GM21528 (cell line): ENCODE measurements around the gene GOLGA8T.
"Not testable (repeated sequence)": the region's sequence is repeated elsewhere in the genome, so short reads cannot be mapped to it uniquely, and the experiment has no call there.

Experiments used
- ATAC-seq: cut with Tn5 transposase; IDR thresholded peaks from one replicate; pipeline ENCODE4 v1.9.1; 2021; ENCODE audit warnings: mild to moderate bottlenecking, moderate library complexity; ENCODE audit not compliant: unreplicated experiment, low FRiP score

The GOLGA8T gene

GRCh38 chr15:30191143-30191542, 56.3 kb downstream of the GOLGA8T start:
- not testable (repeated sequence) for ATAC-seq

DNA sequence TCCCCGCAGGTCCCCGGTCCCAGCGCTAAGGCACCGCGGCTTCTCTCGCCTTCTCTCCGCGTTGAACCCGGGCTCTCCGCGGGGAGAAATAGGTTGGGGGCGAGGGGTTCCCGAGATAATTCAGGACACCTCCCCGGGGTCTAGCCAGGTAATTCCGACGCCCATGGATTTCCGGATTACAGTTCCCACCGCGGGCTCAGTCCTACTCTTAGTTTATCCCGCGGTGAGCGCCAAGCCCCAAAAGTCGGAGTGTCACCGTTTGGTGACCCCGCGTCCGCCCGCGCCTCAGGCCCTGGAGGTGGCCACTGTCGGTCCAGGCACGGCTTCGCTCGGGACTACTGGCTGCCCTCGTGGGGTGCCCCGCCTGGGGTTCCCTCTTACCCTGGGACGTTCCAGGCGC, 56.8 kb downstream of the GOLGA8T start:
- not testable (repeated sequence) for ATAC-seq

GRCh38 chr15:30192119-30192745, 57.4 kb downstream of the GOLGA8T start:
- ATAC-seq, result not testable (repeated sequence)

DNA sequence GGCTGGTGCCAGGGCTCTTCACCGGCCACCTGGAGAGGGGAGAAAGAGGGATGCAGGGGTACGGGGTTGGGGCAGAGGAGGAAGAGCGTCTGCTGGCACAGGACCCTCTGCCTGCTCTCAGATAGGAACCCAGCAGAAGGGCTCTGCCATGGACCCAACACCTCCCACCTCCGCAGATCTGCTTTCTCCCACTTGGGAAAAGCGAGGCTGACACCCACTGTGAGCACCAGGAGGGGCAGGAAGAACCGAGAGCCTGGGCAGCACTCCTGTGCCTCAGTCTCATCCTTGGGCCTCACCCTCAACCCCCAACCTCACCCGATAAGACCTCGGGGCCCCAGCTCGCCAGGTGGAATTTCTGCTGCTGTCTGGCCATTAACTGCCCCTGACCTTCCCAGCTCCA, 58.0 kb downstream of the GOLGA8T start:
- not testable (repeated sequence) for ATAC-seq
